GM12878 (cell line): Measurements from ENCODE around the gene PHPT1.

Experiments used
- NBN ChIP-seq: fragments of 450-650 bp; IDR thresholded peaks from 2 replicates; pipeline ENCODE4 v1.6.1; 2016
- PML ChIP-seq: IDR thresholded peaks from 2 replicates; pipeline ENCODE4 v1.6.1; 2012; ENCODE audit warnings: low read length, inconsistent platforms
- POLR2A ChIP-seq: IDR thresholded peaks from 2 replicates; pipeline ENCODE4 v1.6.1; 2011; ENCODE audit warnings: low read depth, mild to moderate bottlenecking, low read length
- SIN3A ChIP-seq: IDR thresholded peaks from 2 replicates; pipeline ENCODE4 v1.6.1; 2012; ENCODE audit warnings: low read depth, low read length, improper control_type of control experiment
- SMAD5 ChIP-seq: IDR thresholded peaks from 2 replicates; pipeline ENCODE4 v1.6.1; 2016; ENCODE audit warnings: antibody characterized with exemption, low read depth
- TAF1 ChIP-seq: IDR thresholded peaks from 2 replicates; pipeline ENCODE4 v1.6.1; 2011; ENCODE audit warnings: mild to moderate bottlenecking, low read depth, low read length, borderline replicate concordance
- TF ChIP-seq, protein P1 (sequence below): IDR thresholded peaks from 2 replicates; pipeline ENCODE4 v1.6.1; 2011; ENCODE audit warnings: low read depth, mild to moderate bottlenecking, low read length, moderate library complexity, borderline replicate concordance; ENCODE audit errors: extremely low read depth
- TF ChIP-seq, protein P2 (sequence below): IDR thresholded peaks from 2 replicates; pipeline ENCODE4 v1.6.1; 2012; ENCODE audit warnings: mild to moderate bottlenecking, low read depth, low read length
- TF ChIP-seq, protein P3 (sequence below): fragments of 150-350 bp; IDR thresholded peaks from 2 replicates; pipeline ENCODE4 v1.6.1; 2016; ENCODE audit warnings: low read depth, low read length

DNA sequence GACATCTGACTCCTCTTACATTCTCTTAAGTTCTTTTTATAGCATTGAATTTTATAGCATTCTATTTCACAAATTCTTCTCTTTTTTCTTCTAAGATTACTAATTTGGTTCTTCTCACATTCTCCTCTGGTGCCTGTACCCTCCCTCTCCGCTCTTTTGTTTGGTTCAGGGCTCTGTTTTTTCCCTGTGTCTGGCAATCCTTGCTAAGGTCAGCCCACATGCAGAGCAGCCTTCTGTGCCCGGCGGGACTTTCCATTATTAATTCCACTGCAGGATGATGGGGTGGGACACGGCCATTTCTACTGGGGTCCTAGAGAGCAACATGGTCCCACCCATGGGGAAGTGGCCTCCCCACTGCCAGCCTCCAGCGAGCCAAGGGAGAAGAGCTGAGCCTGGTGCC is 27.3 kb downstream of the PHPT1 start:
- TF ChIP-seq, protein P1, sequence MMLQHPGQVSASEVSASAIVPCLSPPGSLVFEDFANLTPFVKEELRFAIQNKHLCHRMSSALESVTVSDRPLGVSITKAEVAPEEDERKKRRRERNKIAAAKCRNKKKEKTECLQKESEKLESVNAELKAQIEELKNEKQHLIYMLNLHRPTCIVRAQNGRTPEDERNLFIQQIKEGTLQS: no peak
- TF ChIP-seq POLR2A (no peak), SIN3A (no peak), PML (no peak), TAF1 (no peak), NBN (no peak), SMAD5 (no peak)
- TF ChIP-seq, protein P2, sequence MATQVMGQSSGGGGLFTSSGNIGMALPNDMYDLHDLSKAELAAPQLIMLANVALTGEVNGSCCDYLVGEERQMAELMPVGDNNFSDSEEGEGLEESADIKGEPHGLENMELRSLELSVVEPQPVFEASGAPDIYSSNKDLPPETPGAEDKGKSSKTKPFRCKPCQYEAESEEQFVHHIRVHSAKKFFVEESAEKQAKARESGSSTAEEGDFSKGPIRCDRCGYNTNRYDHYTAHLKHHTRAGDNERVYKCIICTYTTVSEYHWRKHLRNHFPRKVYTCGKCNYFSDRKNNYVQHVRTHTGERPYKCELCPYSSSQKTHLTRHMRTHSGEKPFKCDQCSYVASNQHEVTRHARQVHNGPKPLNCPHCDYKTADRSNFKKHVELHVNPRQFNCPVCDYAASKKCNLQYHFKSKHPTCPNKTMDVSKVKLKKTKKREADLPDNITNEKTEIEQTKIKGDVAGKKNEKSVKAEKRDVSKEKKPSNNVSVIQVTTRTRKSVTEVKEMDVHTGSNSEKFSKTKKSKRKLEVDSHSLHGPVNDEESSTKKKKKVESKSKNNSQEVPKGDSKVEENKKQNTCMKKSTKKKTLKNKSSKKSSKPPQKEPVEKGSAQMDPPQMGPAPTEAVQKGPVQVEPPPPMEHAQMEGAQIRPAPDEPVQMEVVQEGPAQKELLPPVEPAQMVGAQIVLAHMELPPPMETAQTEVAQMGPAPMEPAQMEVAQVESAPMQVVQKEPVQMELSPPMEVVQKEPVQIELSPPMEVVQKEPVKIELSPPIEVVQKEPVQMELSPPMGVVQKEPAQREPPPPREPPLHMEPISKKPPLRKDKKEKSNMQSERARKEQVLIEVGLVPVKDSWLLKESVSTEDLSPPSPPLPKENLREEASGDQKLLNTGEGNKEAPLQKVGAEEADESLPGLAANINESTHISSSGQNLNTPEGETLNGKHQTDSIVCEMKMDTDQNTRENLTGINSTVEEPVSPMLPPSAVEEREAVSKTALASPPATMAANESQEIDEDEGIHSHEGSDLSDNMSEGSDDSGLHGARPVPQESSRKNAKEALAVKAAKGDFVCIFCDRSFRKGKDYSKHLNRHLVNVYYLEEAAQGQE: no peak
- TF ChIP-seq, protein P3, sequence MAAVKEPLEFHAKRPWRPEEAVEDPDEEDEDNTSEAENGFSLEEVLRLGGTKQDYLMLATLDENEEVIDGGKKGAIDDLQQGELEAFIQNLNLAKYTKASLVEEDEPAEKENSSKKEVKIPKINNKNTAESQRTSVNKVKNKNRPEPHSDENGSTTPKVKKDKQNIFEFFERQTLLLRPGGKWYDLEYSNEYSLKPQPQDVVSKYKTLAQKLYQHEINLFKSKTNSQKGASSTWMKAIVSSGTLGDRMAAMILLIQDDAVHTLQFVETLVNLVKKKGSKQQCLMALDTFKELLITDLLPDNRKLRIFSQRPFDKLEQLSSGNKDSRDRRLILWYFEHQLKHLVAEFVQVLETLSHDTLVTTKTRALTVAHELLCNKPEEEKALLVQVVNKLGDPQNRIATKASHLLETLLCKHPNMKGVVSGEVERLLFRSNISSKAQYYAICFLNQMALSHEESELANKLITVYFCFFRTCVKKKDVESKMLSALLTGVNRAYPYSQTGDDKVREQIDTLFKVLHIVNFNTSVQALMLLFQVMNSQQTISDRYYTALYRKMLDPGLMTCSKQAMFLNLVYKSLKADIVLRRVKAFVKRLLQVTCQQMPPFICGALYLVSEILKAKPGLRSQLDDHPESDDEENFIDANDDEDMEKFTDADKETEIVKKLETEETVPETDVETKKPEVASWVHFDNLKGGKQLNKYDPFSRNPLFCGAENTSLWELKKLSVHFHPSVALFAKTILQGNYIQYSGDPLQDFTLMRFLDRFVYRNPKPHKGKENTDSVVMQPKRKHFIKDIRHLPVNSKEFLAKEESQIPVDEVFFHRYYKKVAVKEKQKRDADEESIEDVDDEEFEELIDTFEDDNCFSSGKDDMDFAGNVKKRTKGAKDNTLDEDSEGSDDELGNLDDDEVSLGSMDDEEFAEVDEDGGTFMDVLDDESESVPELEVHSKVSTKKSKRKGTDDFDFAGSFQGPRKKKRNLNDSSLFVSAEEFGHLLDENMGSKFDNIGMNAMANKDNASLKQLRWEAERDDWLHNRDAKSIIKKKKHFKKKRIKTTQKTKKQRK: no peak
